Fibroblast of villous mesenchyme (primary cell): ENCODE results near the gene CPT1C. TPM values are rescaled to one million over a fixed set of nuclear protein-coding genes. Genes with fewer than 3 reads are reported as not detected.

Source experiments
- DNase-seq: peaks from one replicate; pipeline ENCODE4 v3.0.0-alpha.2; 2010; ENCODE audit warnings: low read depth
- H3K4me3 ChIP-seq: 2 replicates; pipeline ENCODE4 v1.5.1; 2011; ENCODE audit warnings: low read depth, mild to moderate bottlenecking, low read length
- CTCF ChIP-seq: IDR thresholded peaks from 2 replicates; pipeline ENCODE4 v1.5.1; 2012; ENCODE audit warnings: low read depth, mild to moderate bottlenecking, low read length; ENCODE audit not compliant: insufficient read depth
- total RNA-seq: library from RNA; depleted of rRNA; stranded (reverse); fragments of >200 nt; gene quantifications from 2 replicates; pipeline ENCODE4 v1.2.3, GENCODE V29; 2012

The CPT1C gene
- total RNA-seq, 1 donor, result 32.0 TPM

GRCh38 chr19:49683814-49684250 is 7.1 kb upstream of the CPT1C start:
- TF ChIP-seq CTCF, result no peak
- no peak overlapping the region for H3K4me3 ChIP-seq
- no peak for DNase-seq

- DNase-seq, result no peak
- TF ChIP-seq CTCF, result peak; percentile 44
- H3K4me3 ChIP-seq, result no peak overlapping the region
Observed at GRCh38 chr19:49684251-49684982, 6.5 kb upstream of the CPT1C start.

- no peak for DNase-seq
- no peak overlapping the region for H3K4me3 ChIP-seq
- no peak for TF ChIP-seq CTCF
Observed at GRCh38 chr19:49684983-49685553, 5.8 kb upstream of the CPT1C start.

- no peak overlapping the region for H3K4me3 ChIP-seq
- TF ChIP-seq CTCF, result no peak
- no peak for DNase-seq
Observed at GRCh38 chr19:49685845-49686332, 5.0 kb upstream of the CPT1C start.

GRCh38 chr19:49686503-49687088 is 4.3 kb upstream of the CPT1C start:
- no peak for DNase-seq
- TF ChIP-seq CTCF, result no peak
- H3K4me3 ChIP-seq, result no peak overlapping the region

- no peak for DNase-seq
- no peak overlapping the region for H3K4me3 ChIP-seq
- TF ChIP-seq CTCF, result no peak
Observed at GRCh38 chr19:49687150-49687549, 3.8 kb upstream of the CPT1C start.
